ENCODE measurements around the gene G6PC3.

G6PC3 gene

DNA sequence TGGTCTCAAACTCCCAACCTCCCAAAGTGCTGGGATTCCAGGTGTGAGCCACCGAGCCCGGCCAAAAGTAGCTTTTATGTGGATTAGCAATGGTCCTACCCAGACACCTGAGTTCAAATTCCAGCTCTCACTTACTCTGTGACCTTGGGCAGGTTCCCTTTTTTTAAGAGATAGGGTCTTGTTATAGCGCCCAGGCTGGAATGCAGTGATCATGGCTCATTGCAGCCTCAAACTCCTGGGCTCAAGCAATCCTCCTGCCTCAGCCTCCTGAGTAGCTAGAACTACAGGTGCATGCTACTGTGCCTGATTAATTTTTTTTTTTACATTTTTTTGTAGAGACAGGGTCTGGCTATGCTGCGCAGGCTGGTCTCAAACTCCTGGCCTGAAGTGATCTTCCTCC, 36.3 kb downstream of the G6PC3 start:
- TF ChIP-seq POLR2AphosphoS5 (IDR thresholded peaks at IDR 0.05; ENCODE audit: low read depth) (no peak), SPI1 (IDR thresholded peaks at IDR 0.05; ENCODE audit: borderline replicate concordance, low read depth) (no peak), GABPA (IDR thresholded peaks at IDR 0.05; ENCODE audit: low read depth) (no peak)
- TF ChIP-seq, protein P1, sequence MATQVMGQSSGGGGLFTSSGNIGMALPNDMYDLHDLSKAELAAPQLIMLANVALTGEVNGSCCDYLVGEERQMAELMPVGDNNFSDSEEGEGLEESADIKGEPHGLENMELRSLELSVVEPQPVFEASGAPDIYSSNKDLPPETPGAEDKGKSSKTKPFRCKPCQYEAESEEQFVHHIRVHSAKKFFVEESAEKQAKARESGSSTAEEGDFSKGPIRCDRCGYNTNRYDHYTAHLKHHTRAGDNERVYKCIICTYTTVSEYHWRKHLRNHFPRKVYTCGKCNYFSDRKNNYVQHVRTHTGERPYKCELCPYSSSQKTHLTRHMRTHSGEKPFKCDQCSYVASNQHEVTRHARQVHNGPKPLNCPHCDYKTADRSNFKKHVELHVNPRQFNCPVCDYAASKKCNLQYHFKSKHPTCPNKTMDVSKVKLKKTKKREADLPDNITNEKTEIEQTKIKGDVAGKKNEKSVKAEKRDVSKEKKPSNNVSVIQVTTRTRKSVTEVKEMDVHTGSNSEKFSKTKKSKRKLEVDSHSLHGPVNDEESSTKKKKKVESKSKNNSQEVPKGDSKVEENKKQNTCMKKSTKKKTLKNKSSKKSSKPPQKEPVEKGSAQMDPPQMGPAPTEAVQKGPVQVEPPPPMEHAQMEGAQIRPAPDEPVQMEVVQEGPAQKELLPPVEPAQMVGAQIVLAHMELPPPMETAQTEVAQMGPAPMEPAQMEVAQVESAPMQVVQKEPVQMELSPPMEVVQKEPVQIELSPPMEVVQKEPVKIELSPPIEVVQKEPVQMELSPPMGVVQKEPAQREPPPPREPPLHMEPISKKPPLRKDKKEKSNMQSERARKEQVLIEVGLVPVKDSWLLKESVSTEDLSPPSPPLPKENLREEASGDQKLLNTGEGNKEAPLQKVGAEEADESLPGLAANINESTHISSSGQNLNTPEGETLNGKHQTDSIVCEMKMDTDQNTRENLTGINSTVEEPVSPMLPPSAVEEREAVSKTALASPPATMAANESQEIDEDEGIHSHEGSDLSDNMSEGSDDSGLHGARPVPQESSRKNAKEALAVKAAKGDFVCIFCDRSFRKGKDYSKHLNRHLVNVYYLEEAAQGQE (IDR thresholded peaks at IDR 0.05; ENCODE audit: insufficient replicate concordance, low read depth) = no peak
- TF ChIP-seq, protein P2, sequence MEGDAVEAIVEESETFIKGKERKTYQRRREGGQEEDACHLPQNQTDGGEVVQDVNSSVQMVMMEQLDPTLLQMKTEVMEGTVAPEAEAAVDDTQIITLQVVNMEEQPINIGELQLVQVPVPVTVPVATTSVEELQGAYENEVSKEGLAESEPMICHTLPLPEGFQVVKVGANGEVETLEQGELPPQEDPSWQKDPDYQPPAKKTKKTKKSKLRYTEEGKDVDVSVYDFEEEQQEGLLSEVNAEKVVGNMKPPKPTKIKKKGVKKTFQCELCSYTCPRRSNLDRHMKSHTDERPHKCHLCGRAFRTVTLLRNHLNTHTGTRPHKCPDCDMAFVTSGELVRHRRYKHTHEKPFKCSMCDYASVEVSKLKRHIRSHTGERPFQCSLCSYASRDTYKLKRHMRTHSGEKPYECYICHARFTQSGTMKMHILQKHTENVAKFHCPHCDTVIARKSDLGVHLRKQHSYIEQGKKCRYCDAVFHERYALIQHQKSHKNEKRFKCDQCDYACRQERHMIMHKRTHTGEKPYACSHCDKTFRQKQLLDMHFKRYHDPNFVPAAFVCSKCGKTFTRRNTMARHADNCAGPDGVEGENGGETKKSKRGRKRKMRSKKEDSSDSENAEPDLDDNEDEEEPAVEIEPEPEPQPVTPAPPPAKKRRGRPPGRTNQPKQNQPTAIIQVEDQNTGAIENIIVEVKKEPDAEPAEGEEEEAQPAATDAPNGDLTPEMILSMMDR (IDR thresholded peaks at IDR 0.05; ENCODE audit: insufficient read depth, low read length) = no peak
- no peak for DNase-seq (ENCODE audit: low read depth in 1 of 2, low spot score in 1 of 2)
- H3K27ac ChIP-seq (replicated peaks) = no peak overlapping the region
- H3K4me3 ChIP-seq (replicated peaks; ENCODE audit: insufficient read depth, low read length) = no peak overlapping the region
- no peaks in the 10 kb centered on the region for H3K27me3 ChIP-seq (ENCODE audit: insufficient read depth, poor library complexity, severe bottlenecking)

DNA sequence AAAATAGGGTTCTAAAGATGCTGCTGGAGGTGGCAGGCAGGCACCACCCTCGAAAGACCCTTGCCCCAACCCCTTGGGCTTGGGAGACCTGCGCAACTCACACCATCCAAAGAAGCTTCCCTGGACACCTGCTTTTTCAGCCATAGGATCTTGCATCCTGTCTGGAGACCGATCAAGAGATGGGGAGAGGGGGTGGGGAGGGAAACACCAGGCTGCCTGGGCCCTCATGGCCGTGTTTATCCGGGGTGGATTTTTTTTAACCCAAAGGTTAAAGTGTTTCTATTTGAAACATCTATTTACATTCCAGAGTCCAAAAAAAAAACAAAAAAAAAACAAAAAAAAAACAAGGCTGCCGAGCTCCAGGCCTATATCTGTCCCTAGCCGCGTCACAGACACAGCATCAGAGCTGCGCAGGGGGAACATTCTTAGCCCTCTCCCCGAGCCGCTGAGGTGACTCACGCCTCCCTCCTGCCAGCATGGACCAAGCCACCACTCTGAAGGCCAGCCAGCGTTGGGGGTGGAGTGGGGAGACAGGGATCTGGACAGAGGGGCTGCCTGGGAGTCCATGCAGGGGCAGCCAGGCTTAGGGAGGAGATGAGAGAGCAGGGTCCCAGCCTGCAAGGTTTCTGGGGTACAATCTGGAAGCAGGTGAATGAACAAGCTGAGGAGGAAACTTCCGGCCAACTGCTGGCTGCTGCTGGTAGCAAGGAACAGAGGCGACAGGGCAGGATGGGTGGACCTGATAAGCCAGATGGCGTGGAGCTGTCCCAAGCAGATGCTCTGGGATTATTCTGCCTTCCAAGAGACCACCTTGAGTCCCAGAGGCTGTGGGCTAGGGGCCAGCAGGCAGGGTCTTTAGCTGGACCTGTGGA, 38.1 kb downstream of the G6PC3 start:
- DNase-seq (ENCODE audit: low read depth in 1 of 2, low spot score in 1 of 2) = no peak
- no peak overlapping the region for H3K27ac ChIP-seq (replicated peaks)
- H3K4me3 ChIP-seq (replicated peaks; ENCODE audit: insufficient read depth, low read length) = no peak overlapping the region
- TF ChIP-seq SPI1 (IDR thresholded peaks at IDR 0.05; ENCODE audit: borderline replicate concordance, low read depth) = no peak
- TF ChIP-seq GABPA (IDR thresholded peaks at IDR 0.05; ENCODE audit: low read depth) = no peak
- TF ChIP-seq, protein P2 (IDR thresholded peaks at IDR 0.05; ENCODE audit: insufficient read depth, low read length) = no peak
- TF ChIP-seq POLR2AphosphoS5 (IDR thresholded peaks at IDR 0.05; ENCODE audit: low read depth) = no peak
- TF ChIP-seq, protein P1 (IDR thresholded peaks at IDR 0.05; ENCODE audit: insufficient replicate concordance, low read depth) = no peak
- no peaks in the 10 kb centered on the region for H3K27me3 ChIP-seq (ENCODE audit: insufficient read depth, poor library complexity, severe bottlenecking)

DNA sequence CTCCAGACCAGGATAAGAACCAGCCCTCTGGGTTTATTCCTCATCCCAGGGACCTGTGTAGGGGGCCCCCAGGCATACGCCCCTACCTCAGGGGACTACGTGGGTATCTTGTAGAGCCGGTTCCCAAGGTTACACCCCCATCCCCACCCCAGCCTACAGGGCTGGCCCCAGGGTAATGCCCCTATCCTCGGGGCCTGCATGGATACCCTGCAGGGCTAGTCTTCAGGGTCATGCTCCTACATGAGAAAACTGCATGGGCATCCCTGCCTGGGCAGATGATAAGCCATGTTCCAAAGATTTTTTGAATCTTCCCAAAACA, 38.7 kb downstream of the G6PC3 start:
- DNase-seq (ENCODE audit: low read depth in 1 of 2, low spot score in 1 of 2) = no peak
- H3K27me3 ChIP-seq (ENCODE audit: insufficient read depth, poor library complexity, severe bottlenecking) = no peaks in the 10 kb centered on the region
- no peak overlapping the region for H3K27ac ChIP-seq (replicated peaks)
- H3K4me3 ChIP-seq (replicated peaks; ENCODE audit: insufficient read depth, low read length) = no peak overlapping the region
- TF ChIP-seq, protein P1 (IDR thresholded peaks at IDR 0.05; ENCODE audit: insufficient replicate concordance, low read depth) = no peak
- TF ChIP-seq GABPA (IDR thresholded peaks at IDR 0.05; ENCODE audit: low read depth) (no peak), SPI1 (IDR thresholded peaks at IDR 0.05; ENCODE audit: borderline replicate concordance, low read depth) (no peak), POLR2AphosphoS5 (IDR thresholded peaks at IDR 0.05; ENCODE audit: low read depth) (no peak)
- TF ChIP-seq, protein P2 (IDR thresholded peaks at IDR 0.05; ENCODE audit: insufficient read depth, low read length) = no peak
